ENCODE data around the gene RBMS1.

Gene RBMS1

GRCh38 chr2:160460333-160460731 lies 33.3 kb downstream of the RBMS1 start:
- H3K9ac ChIP-seq (ENCODE audit: low read length) = no peak overlapping the region
- no peak overlapping the region for H3K4me3 ChIP-seq (ENCODE audit: low read length)
- no peak overlapping the region for H3K4me2 ChIP-seq (ENCODE audit: low read length)
- no peaks in the 10 kb centered on the region for H3K36me3 ChIP-seq (replicated peaks; ENCODE audit: low read depth, low read length)
- no peak overlapping the region for H3K27ac ChIP-seq (ENCODE audit: low read length)
- no peaks in the 10 kb centered on the region for H3K9me3 ChIP-seq (ENCODE audit: insufficient read depth, low read length)
- 0 out of 2 replicates have a peak, but pooled peaks cover 2% of the 10 kb centered on the region for H3K4me1 ChIP-seq (ENCODE audit: low read length)
- no peaks in the 10 kb centered on the region for H3K79me2 ChIP-seq (ENCODE audit: low read length)
- TF ChIP-seq EZH2phosphoT487 (IDR thresholded peaks at IDR 0.05; ENCODE audit: low read depth) = no peak
- TF ChIP-seq, protein P1, sequence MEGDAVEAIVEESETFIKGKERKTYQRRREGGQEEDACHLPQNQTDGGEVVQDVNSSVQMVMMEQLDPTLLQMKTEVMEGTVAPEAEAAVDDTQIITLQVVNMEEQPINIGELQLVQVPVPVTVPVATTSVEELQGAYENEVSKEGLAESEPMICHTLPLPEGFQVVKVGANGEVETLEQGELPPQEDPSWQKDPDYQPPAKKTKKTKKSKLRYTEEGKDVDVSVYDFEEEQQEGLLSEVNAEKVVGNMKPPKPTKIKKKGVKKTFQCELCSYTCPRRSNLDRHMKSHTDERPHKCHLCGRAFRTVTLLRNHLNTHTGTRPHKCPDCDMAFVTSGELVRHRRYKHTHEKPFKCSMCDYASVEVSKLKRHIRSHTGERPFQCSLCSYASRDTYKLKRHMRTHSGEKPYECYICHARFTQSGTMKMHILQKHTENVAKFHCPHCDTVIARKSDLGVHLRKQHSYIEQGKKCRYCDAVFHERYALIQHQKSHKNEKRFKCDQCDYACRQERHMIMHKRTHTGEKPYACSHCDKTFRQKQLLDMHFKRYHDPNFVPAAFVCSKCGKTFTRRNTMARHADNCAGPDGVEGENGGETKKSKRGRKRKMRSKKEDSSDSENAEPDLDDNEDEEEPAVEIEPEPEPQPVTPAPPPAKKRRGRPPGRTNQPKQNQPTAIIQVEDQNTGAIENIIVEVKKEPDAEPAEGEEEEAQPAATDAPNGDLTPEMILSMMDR (IDR thresholded peaks at IDR 0.05; ENCODE audit: low read depth, low read length) = no peak
- no peaks in the 10 kb centered on the region for H4K20me1 ChIP-seq (ENCODE audit: insufficient read depth, low read length)
- H2AFZ ChIP-seq (ENCODE audit: low read depth, low read length) = no peak overlapping the region
- H3K27me3 ChIP-seq (ENCODE audit: low read depth, low read length) = no peaks in the 10 kb centered on the region

GRCh38 chr2:160459538-160460332 lies 33.9 kb downstream of the RBMS1 start:
- H2AFZ ChIP-seq (ENCODE audit: low read depth, low read length) = no peak overlapping the region
- no peak overlapping the region for H3K4me3 ChIP-seq (ENCODE audit: low read length)
- no peaks in the 10 kb centered on the region for H3K9me3 ChIP-seq (ENCODE audit: insufficient read depth, low read length)
- no peaks in the 10 kb centered on the region for H4K20me1 ChIP-seq (ENCODE audit: insufficient read depth, low read length)
- no peak overlapping the region for H3K4me2 ChIP-seq (ENCODE audit: low read length)
- H3K4me1 ChIP-seq (ENCODE audit: low read length) = 0 out of 2 replicates have a peak, but pooled peaks cover 2% of the 10 kb centered on the region
- no peaks in the 10 kb centered on the region for H3K79me2 ChIP-seq (ENCODE audit: low read length)
- no peak for TF ChIP-seq EZH2phosphoT487 (IDR thresholded peaks at IDR 0.05; ENCODE audit: low read depth)
- TF ChIP-seq, protein P1 (IDR thresholded peaks at IDR 0.05; ENCODE audit: low read depth, low read length) = no peak
- no peaks in the 10 kb centered on the region for H3K27me3 ChIP-seq (ENCODE audit: low read depth, low read length)
- H3K36me3 ChIP-seq (replicated peaks; ENCODE audit: low read depth, low read length) = no peaks in the 10 kb centered on the region
- H3K27ac ChIP-seq (ENCODE audit: low read length) = no peak overlapping the region
- no peak overlapping the region for H3K9ac ChIP-seq (ENCODE audit: low read length)

GRCh38 chr2:160458718-160459453 lies 34.7 kb downstream of the RBMS1 start:
- Histone ChIP-seq H3K4me2 (ENCODE audit: low read length) (no peak overlapping the region), H3K4me1 (ENCODE audit: low read length) (0 out of 2 replicates have a peak, but pooled peaks cover 2% of the 10 kb centered on the region), H3K4me3 (ENCODE audit: low read length) (no peak overlapping the region), H4K20me1 (ENCODE audit: insufficient read depth, low read length) (no peaks in the 10 kb centered on the region), H2AFZ (ENCODE audit: low read depth, low read length) (no peak overlapping the region), H3K27me3 (ENCODE audit: low read depth, low read length) (no peaks in the 10 kb centered on the region), H3K27ac (ENCODE audit: low read length) (no peak overlapping the region), H3K9ac (ENCODE audit: low read length) (no peak overlapping the region), H3K79me2 (ENCODE audit: low read length) (no peaks in the 10 kb centered on the region), H3K36me3 (replicated peaks; ENCODE audit: low read depth, low read length) (no peaks in the 10 kb centered on the region), H3K9me3 (ENCODE audit: insufficient read depth, low read length) (no peaks in the 10 kb centered on the region)
- TF ChIP-seq, protein P1 (IDR thresholded peaks at IDR 0.05; ENCODE audit: low read depth, low read length) = no peak
- no peak for TF ChIP-seq EZH2phosphoT487 (IDR thresholded peaks at IDR 0.05; ENCODE audit: low read depth)

- Histone ChIP-seq H3K4me2 (ENCODE audit: low read length) (no peak overlapping the region), H3K4me1 (ENCODE audit: low read length) (0 out of 2 replicates have a peak, but pooled peaks cover 2% of the 10 kb centered on the region), H3K27me3 (ENCODE audit: low read depth, low read length) (no peaks in the 10 kb centered on the region), H2AFZ (ENCODE audit: low read depth, low read length) (no peak overlapping the region), H3K27ac (ENCODE audit: low read length) (no peak overlapping the region), H4K20me1 (ENCODE audit: insufficient read depth, low read length) (no peaks in the 10 kb centered on the region), H3K9me3 (ENCODE audit: insufficient read depth, low read length) (no peaks in the 10 kb centered on the region), H3K79me2 (ENCODE audit: low read length) (no peaks in the 10 kb centered on the region), H3K9ac (ENCODE audit: low read length) (no peak overlapping the region), H3K4me3 (ENCODE audit: low read length) (no peak overlapping the region), H3K36me3 (replicated peaks; ENCODE audit: low read depth, low read length) (no peaks in the 10 kb centered on the region)
- TF ChIP-seq, protein P1 (IDR thresholded peaks at IDR 0.05; ENCODE audit: low read depth, low read length) = no peak
- TF ChIP-seq EZH2phosphoT487 (IDR thresholded peaks at IDR 0.05; ENCODE audit: low read depth) = no peak
Measured at GRCh38 chr2:160457588-160457987, 36.0 kb downstream of the RBMS1 start.

Data from OCI-LY3 (cell line).